Measurements from ENCODE around the gene PLCL1. TPM values are rescaled to one million over a fixed set of nuclear protein-coding genes. Genes with fewer than 3 reads are reported as not detected.

Gene PLCL1
- total and polyA plus RNA-seq, 4 donors = 5.1 to 15.7 (median 13.2) TPM

DNA sequence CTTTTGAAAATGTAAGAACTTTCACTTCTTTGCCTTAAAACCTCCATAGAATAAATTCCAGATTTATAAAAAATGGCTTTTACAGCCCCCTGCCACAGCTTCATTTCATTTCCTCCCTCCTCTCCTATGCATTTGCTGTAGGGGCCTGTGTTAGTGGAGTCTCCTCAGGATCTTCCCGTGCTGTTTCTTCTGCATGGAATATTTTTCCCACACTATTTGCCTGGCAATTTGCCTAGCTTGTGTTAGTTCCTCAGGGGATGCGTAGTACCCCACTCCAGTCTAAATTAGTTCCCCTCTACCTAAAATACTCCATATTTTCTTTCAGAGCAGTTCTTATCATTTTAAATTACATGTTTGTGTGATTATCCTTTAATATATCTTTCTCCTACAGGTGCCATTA lies 262.2 kb downstream of the PLCL1 start:
- Histone ChIP-seq H3K27ac (ENCODE audit: low read depth in 1 of 2, low read length in 2 of 2) (no peak overlapping the region), H3K36me3 (ENCODE audit: control insufficient read depth in 1 of 2, insufficient read depth in 2 of 2, low read length in 1 of 2) (no peaks in the 10 kb centered on the region), H3K4me1 (ENCODE audit: control insufficient read depth in 1 of 2, insufficient read depth in 2 of 2, low read length in 2 of 2) (peaks cover 0 to 4% of the 10 kb centered on the region in 2 donors), H3K9me3 (ENCODE audit: control insufficient read depth, low read length) (no peaks in the 10 kb centered on the region), H3K4me3 (ENCODE audit: low read length in 2 of 2) (no peak overlapping the region), H3K27me3 (ENCODE audit: control insufficient read depth in 1 of 2, insufficient read depth in 2 of 2, low read length in 1 of 2) (no peaks in the 10 kb centered on the region)
- ATAC-seq (ENCODE audit: low FRiP score) (no peak), DNase-seq (no peak)
- intact Hi-C loops (cut with DNase I) = no loop called here
- 63 to 69% methylated on average over 2 of the region's 2 CpGs for WGBS, 2 donors

DNA sequence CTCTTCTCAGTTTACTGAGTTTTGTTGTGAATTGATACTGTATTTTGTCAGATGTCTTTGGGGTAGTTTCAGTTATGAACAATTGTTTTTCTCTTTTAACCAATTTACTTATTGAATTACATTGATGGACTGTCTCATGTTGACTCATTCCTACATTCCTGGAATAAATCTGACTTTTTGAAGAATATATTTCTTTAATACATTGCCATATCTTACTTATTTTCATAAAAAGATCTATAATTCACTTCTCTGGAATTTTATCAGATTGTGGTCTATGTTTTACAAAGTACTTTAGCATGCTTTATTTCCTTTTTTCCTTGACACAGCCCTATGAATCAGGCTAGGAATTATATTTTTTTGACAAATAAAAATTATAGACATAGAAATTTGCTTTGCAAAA lies 268.3 kb downstream of the PLCL1 start:
- Histone ChIP-seq H3K4me3 (ENCODE audit: low read length in 2 of 2) (no peak overlapping the region), H3K36me3 (ENCODE audit: control insufficient read depth in 1 of 2, insufficient read depth in 2 of 2, low read length in 1 of 2) (no peaks in the 10 kb centered on the region), H3K27ac (ENCODE audit: low read depth in 1 of 2, low read length in 2 of 2) (no peak overlapping the region), H3K4me1 (ENCODE audit: control insufficient read depth in 1 of 2, insufficient read depth in 2 of 2, low read length in 2 of 2) (no peaks in the 10 kb centered on the region), H3K27me3 (ENCODE audit: control insufficient read depth in 1 of 2, insufficient read depth in 2 of 2, low read length in 1 of 2) (no peaks in the 10 kb centered on the region), H3K9me3 (ENCODE audit: control insufficient read depth, low read length) (no peaks in the 10 kb centered on the region)
- no peak for ATAC-seq (ENCODE audit: low FRiP score)
- no peak for DNase-seq
- intact Hi-C loops (cut with DNase I) = no loop called here

DNA sequence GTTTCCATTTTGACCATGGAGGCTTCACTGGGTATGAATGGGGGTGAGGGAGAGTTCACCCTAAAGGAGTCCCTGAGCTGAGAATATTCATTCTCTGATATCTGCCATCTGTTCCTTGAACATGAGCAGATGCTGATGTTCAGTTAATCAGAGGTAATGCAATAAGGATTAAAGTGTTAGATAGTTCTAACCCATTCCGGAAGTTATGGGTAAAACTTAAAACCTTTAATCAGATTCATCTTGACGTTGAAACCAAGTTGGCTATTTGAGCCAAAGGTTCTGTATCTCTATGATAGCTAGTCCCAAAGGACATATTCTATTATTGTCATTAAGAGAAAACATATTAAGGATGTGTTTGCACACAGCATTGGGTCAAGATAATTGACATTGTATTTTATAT lies 268.9 kb downstream of the PLCL1 start:
- H3K4me1 ChIP-seq (ENCODE audit: control insufficient read depth in 1 of 2, insufficient read depth in 2 of 2, low read length in 2 of 2) = no peaks in the 10 kb centered on the region
- ATAC-seq (ENCODE audit: low FRiP score) = no peak
- intact Hi-C loops (cut with DNase I) = no loop called here
- H3K27me3 ChIP-seq (ENCODE audit: control insufficient read depth in 1 of 2, insufficient read depth in 2 of 2, low read length in 1 of 2) = no peaks in the 10 kb centered on the region
- no peak for DNase-seq
- 60 to 73% methylated on average over 2 of the region's 2 CpGs for WGBS, 2 donors
- no peak overlapping the region for H3K4me3 ChIP-seq (ENCODE audit: low read length in 2 of 2)
- H3K9me3 ChIP-seq (ENCODE audit: control insufficient read depth, low read length) = no peaks in the 10 kb centered on the region
- H3K36me3 ChIP-seq (ENCODE audit: control insufficient read depth in 1 of 2, insufficient read depth in 2 of 2, low read length in 1 of 2) = no peaks in the 10 kb centered on the region
- H3K27ac ChIP-seq (ENCODE audit: low read depth in 1 of 2, low read length in 2 of 2) = no peak overlapping the region

DNA sequence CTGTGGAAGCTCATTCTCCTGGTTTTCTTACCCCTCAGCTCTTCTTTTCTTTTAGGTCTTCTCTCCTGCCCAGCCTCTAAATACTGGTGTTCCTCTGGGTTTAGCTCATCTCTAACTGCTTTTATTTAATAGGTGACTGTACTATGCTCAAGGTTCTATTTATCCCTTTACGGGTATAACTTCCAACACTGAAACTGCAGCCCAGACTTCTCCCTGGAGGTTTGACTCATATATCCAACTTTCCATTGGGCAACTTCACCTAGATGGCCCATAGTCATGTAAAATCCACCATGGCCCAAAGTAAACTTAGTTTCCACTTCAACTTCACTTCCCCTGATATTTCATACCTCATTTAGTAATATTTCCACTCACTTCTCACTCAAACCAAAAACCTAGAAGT lies 273.1 kb downstream of the PLCL1 start:
- Histone ChIP-seq H3K9me3 (ENCODE audit: control insufficient read depth, low read length) (no peaks in the 10 kb centered on the region), H3K36me3 (ENCODE audit: control insufficient read depth in 1 of 2, insufficient read depth in 2 of 2, low read length in 1 of 2) (no peaks in the 10 kb centered on the region), H3K27ac (ENCODE audit: low read depth in 1 of 2, low read length in 2 of 2) (no peak overlapping the region), H3K4me1 (ENCODE audit: control insufficient read depth in 1 of 2, insufficient read depth in 2 of 2, low read length in 2 of 2) (no peaks in the 10 kb centered on the region), H3K27me3 (ENCODE audit: control insufficient read depth in 1 of 2, insufficient read depth in 2 of 2, low read length in 1 of 2) (no peaks in the 10 kb centered on the region), H3K4me3 (ENCODE audit: low read length in 2 of 2) (no peak overlapping the region)
- intact Hi-C loops (cut with DNase I) = no loop called here
- DNase-seq (no peak), ATAC-seq (ENCODE audit: low FRiP score) (peak; percentile 63)
- 8 to 20% methylated on average over 1 of the region's 1 CpG for WGBS, 2 donors

DNA sequence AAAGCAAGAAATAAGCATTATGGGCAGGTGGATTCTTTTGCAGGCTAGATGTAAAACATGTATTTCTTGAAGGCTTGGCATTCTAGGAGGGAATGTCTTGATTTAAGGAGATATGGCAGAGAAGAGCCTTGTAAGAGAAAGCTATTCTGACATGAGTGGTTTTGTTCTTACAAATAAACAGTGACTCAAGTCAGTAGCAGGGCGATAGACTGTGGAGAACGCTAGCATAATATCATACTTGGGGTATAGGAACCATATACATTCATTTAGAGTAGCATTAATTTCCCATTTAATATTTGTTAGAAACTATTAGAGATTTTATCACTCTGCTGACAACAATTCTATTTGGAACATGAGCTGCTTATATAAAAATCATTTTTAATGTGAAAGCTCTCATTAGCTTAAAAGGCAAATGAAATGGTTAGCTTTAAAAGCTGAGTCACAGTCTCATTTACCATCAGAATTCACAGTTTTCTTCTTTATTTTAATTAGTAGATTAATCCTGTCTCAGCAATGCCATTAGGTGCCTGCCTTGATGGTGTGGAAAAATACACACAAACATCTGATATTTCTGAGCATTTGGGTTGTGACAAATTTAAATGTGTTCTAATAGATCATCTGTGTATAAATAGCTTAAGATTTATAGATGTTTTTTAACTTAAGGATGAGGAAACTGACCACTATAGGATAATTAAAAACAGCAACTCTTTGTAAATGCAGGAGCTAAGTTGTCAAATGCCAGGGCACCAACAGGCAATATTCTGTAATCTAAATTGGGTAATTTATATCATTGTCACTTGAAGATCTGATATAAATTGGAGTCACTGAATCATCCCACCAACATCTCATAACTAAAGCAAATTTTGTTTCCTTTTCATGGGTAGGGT lies 276.7 kb downstream of the PLCL1 start:
- H3K9me3 ChIP-seq (ENCODE audit: control insufficient read depth, low read length) = no peaks in the 10 kb centered on the region
- no peak overlapping the region for H3K27ac ChIP-seq (ENCODE audit: low read depth in 1 of 2, low read length in 2 of 2)
- H3K27me3 ChIP-seq (ENCODE audit: control insufficient read depth in 1 of 2, insufficient read depth in 2 of 2, low read length in 1 of 2) = no peaks in the 10 kb centered on the region
- ATAC-seq (ENCODE audit: low FRiP score) (no peak), DNase-seq (no peak)
- intact Hi-C loops (cut with DNase I) = no loop called here
- H3K4me1 ChIP-seq (ENCODE audit: control insufficient read depth in 1 of 2, insufficient read depth in 2 of 2, low read length in 2 of 2) = no peaks in the 10 kb centered on the region
- WGBS, 2 donors = 94 to 98% methylated on average over 2 of the region's 2 CpGs
- H3K36me3 ChIP-seq (ENCODE audit: control insufficient read depth in 1 of 2, insufficient read depth in 2 of 2, low read length in 1 of 2) = peaks cover 4 to 5% of the 10 kb centered on the region in 2 donors
- H3K4me3 ChIP-seq (ENCODE audit: low read length in 2 of 2) = no peak overlapping the region

DNA sequence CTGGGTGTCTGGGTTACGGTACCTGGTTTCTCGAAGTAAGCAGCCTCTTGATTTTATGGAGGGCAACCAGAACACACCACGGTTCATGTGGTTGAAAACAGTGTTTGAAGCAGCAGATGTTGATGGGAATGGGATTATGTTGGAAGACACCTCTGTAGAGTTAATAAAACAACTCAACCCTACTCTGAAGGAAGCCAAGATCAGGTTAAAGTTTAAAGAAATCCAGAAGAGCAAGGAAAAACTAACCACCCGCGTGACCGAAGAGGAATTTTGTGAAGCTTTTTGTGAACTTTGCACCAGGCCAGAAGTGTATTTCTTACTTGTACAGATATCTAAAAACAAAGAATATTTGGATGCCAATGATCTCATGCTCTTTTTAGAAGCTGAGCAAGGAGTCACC lies 279.8 kb downstream of the PLCL1 start:
- Histone ChIP-seq H3K4me3 (ENCODE audit: low read length in 2 of 2) (no peak overlapping the region), H3K36me3 (ENCODE audit: control insufficient read depth in 1 of 2, insufficient read depth in 2 of 2, low read length in 1 of 2) (peaks cover 4 to 5% of the 10 kb centered on the region in 2 donors), H3K27me3 (ENCODE audit: control insufficient read depth in 1 of 2, insufficient read depth in 2 of 2, low read length in 1 of 2) (no peaks in the 10 kb centered on the region), H3K9me3 (ENCODE audit: control insufficient read depth, low read length) (no peaks in the 10 kb centered on the region), H3K4me1 (ENCODE audit: control insufficient read depth in 1 of 2, insufficient read depth in 2 of 2, low read length in 2 of 2) (no peaks in the 10 kb centered on the region), H3K27ac (ENCODE audit: low read depth in 1 of 2, low read length in 2 of 2) (no peak overlapping the region)
- no peak for DNase-seq
- WGBS, 2 donors = 95 to 96% methylated on average over 6 of the region's 6 CpGs
- ATAC-seq (ENCODE audit: low FRiP score) = no peak
- intact Hi-C loops (cut with DNase I) = no loop called here

DNA sequence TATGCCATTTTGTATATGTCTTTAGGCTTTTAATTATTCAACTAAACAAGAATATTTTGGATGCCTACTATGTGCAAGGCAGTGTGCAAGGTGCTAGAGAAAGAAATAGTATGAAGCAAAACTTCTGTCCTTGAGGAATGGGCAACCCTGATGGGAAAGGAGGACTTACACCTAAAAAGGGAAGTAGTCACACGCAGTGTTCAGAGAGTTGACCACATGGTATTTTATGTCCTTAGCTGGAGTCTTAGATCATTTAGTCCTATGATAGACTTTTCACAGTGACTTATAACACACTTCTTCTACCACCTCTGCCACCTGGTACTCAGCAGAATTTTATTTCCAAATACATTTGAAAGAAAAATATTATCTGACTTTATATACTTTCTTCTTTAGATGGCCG lies 291.6 kb downstream of the PLCL1 start:
- intact Hi-C loops (cut with DNase I) = no loop called here
- Histone ChIP-seq H3K4me1 (ENCODE audit: control insufficient read depth in 1 of 2, insufficient read depth in 2 of 2, low read length in 2 of 2) (peaks cover 3 to 16% of the 10 kb centered on the region in 2 donors), H3K9me3 (ENCODE audit: control insufficient read depth, low read length) (no peaks in the 10 kb centered on the region), H3K4me3 (ENCODE audit: low read length in 2 of 2) (no peak overlapping the region), H3K27me3 (ENCODE audit: control insufficient read depth in 1 of 2, insufficient read depth in 2 of 2, low read length in 1 of 2) (no peaks in the 10 kb centered on the region), H3K36me3 (ENCODE audit: control insufficient read depth in 1 of 2, insufficient read depth in 2 of 2, low read length in 1 of 2) (no peaks in the 10 kb centered on the region), H3K27ac (ENCODE audit: low read depth in 1 of 2, low read length in 2 of 2) (no peak overlapping the region)
- no peak for ATAC-seq (ENCODE audit: low FRiP score)
- 92 to 93% methylated on average over 2 of the region's 2 CpGs for WGBS, 2 donors
- no peak for DNase-seq

DNA sequence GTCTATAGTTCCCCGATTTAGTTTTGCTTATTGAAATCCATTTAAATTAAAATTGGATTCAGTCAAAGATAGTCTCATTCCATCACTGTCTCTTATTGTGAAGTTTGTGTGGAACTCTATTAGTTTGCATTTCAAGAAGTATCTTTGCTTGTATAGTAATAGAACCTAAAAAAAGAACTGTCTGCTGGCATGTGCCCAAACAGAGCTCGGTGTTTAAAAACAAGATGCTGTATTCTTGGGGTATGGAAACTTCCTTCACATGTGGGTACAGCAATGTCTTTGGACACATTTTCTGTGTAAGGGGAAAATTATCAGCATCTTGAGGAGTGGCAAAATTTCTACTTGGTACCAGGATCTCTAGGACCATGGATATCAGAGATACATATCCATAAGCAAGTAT lies 292.6 kb downstream of the PLCL1 start:
- H3K36me3 ChIP-seq (ENCODE audit: control insufficient read depth in 1 of 2, insufficient read depth in 2 of 2, low read length in 1 of 2) = no peaks in the 10 kb centered on the region
- no peak overlapping the region for H3K4me3 ChIP-seq (ENCODE audit: low read length in 2 of 2)
- DNase-seq (no peak), ATAC-seq (ENCODE audit: low FRiP score) (no peak)
- H3K9me3 ChIP-seq (ENCODE audit: control insufficient read depth, low read length) = no peaks in the 10 kb centered on the region
- WGBS, 2 donors = 41 to 45% methylated on average over 2 of the region's 2 CpGs
- H3K4me1 ChIP-seq (ENCODE audit: control insufficient read depth in 1 of 2, insufficient read depth in 2 of 2, low read length in 2 of 2) = peaks cover 3 to 20% of the 10 kb centered on the region in 2 donors
- intact Hi-C loops (cut with DNase I) = no loop called here
- no peak overlapping the region for H3K27ac ChIP-seq (ENCODE audit: low read depth in 1 of 2, low read length in 2 of 2)
- no peaks in the 10 kb centered on the region for H3K27me3 ChIP-seq (ENCODE audit: control insufficient read depth in 1 of 2, insufficient read depth in 2 of 2, low read length in 1 of 2)

DNA sequence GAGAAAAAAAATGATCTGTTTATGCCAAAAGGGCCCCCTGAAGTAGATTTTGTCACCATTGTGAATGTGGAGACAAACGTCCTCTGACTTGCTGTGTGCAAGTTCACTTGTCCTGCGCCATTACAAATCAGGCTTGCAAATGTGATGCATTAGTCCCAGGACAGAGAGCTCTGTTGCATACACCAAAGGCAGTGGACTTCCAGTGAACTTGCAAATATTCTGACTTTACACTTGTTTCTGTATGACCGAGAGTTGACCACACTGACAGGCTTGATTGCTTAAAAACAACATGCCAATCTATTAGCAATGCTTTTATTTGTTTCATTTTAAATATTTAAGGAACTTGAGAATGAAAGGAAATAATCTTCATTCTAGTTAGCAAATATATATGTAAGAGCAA lies 293.2 kb downstream of the PLCL1 start:
- WGBS, 2 donors = 70 to 76% methylated on average over 3 of the region's 3 CpGs
- ATAC-seq (ENCODE audit: low FRiP score) = no peak
- H3K9me3 ChIP-seq (ENCODE audit: control insufficient read depth, low read length) = no peaks in the 10 kb centered on the region
- no peak overlapping the region for H3K27ac ChIP-seq (ENCODE audit: low read depth in 1 of 2, low read length in 2 of 2)
- H3K27me3 ChIP-seq (ENCODE audit: control insufficient read depth in 1 of 2, insufficient read depth in 2 of 2, low read length in 1 of 2) = no peaks in the 10 kb centered on the region
- H3K4me3 ChIP-seq (ENCODE audit: low read length in 2 of 2) = no peak overlapping the region
- intact Hi-C loops (cut with DNase I) = no loop called here
- DNase-seq = no peak
- peaks cover 5 to 27% of the 10 kb centered on the region in 2 donors for H3K4me1 ChIP-seq (ENCODE audit: control insufficient read depth in 1 of 2, insufficient read depth in 2 of 2, low read length in 2 of 2)
- no peaks in the 10 kb centered on the region for H3K36me3 ChIP-seq (ENCODE audit: control insufficient read depth in 1 of 2, insufficient read depth in 2 of 2, low read length in 1 of 2)
